Mucosa of descending colon (tissue), 3 donors: ENCODE measurements around the gene GALNT10. TPM values are rescaled to one million over a fixed set of nuclear protein-coding genes. Genes with fewer than 3 reads are reported as not detected.

Source experiments
- ATAC-seq: fragments of 200-7000 bp; cut with Tn5 transposase; one replicate; pipeline ENCODE4 v1.9.1; 2020; ENCODE audit warnings: mild to moderate bottlenecking, moderate library complexity
- DNase-seq, 3 donors: peaks; one replicate each; pipeline ENCODE4 v3.0.0-alpha.2; 2020
- H3K36me3 ChIP-seq: fragments of 200-600 bp; one replicate; pipeline ENCODE4 v1.8.0; 2021; ENCODE audit warnings: low read depth, mild to moderate bottlenecking
- H3K4me1 ChIP-seq: fragments of 200-600 bp; one replicate; pipeline ENCODE4 v1.8.0; 2021; ENCODE audit warnings: low read depth, mild to moderate bottlenecking
- H3K4me3 ChIP-seq: fragments of 200-600 bp; one replicate; pipeline ENCODE4 v1.8.0; 2021; ENCODE audit warnings: mild to moderate bottlenecking
- H3K9me3 ChIP-seq: fragments of 200-600 bp; one replicate; pipeline ENCODE4 v1.8.0; 2021; ENCODE audit warnings: mild to moderate bottlenecking
- CTCF ChIP-seq: fragments of 200-600 bp; IDR thresholded peaks from one replicate; pipeline ENCODE4 v1.8.0; 2022; ENCODE audit warnings: antibody characterized with exemption, mild to moderate bottlenecking
- intact Hi-C, 2 donors: fragments of 100-400 bp; cut with DNase I in 1 of 2; cut with micrococcal nuclease in 1 of 2; formaldehyde crosslinking; loops; one replicate each; pipeline versions ENCODE4 v1.11.0 to v1.11.1; 2022; cut with DNase I, micrococcal nuclease
- microRNA-seq: library from miRNA; unstranded; fragments of <30 nt; microRNA quantifications from one replicate; pipeline ENCODE4, GENCODE V29; 2019
- total RNA-seq, 3 donors: library from RNA; stranded (reverse); fragmentation: NEBNext Ultra II Directional in 2 of 3; extraction: Animal tissue kit (Norgen Biotek cat#: 25700) in 2 of 3; gene quantifications; one replicate each; pipeline versions ENCODE4 v1.2.1 to v1.2.4, GENCODE V29; 2021 to 2023
- donor health status: DM: no; HTN: no; CAD: no; lungs with moderate emphysema.
- donor health status: DM: no; HTN: no; CAD: no.
- donor health status: DM: no; HTN: yes; CAD: no.

GALNT10 gene
- total RNA-seq, 3 donors from 2014 or later, result 38.5 to 51.5 (median 41.4) TPM

- H3K4me1 ChIP-seq, result no peaks in the 10 kb centered on the region
- H3K9me3 ChIP-seq, result no peaks in the 10 kb centered on the region
- no peaks in the 10 kb centered on the region for H3K36me3 ChIP-seq
- ATAC-seq (no peak), DNase-seq (no peak)
- intact Hi-C loops, result loop anchor here in 1 of 2 donors (5.0 kb wide), 1 partner anchor 141 kb away; no protein-coding TSS in a partner anchor
- no peak overlapping the region for H3K4me3 ChIP-seq
- TF ChIP-seq CTCF, result no peak
These were observed 275.6 kb downstream of the GALNT10 start for GRCh38 chr5:154466147-154466546.

- no peak for DNase-seq
- Histone ChIP-seq H3K4me3 (no peak overlapping the region), H3K36me3 (no peaks in the 10 kb centered on the region), H3K9me3 (no peaks in the 10 kb centered on the region), H3K4me1 (no peaks in the 10 kb centered on the region)
- intact Hi-C loops, result loop anchor here in 1 of 2 donors (5.0 kb wide), 1 partner anchor 141 kb away; no protein-coding TSS in a partner anchor
- TF ChIP-seq CTCF, result no peak
- no peak for ATAC-seq
These were observed 276.1 kb downstream of the GALNT10 start for GRCh38 chr5:154466671-154467070.

- TF ChIP-seq CTCF, result peak; percentile 89
- DNase-seq (peak; percentile 69 to 88 (median 83)), ATAC-seq (peak; percentile 97)
- H3K4me1 ChIP-seq, result no peaks in the 10 kb centered on the region
- H3K36me3 ChIP-seq, result no peaks in the 10 kb centered on the region
- H3K9me3 ChIP-seq, result no peaks in the 10 kb centered on the region
- intact Hi-C loops, result loop anchor here in 1 of 2 donors (5.0 kb wide), 1 partner anchor 139 kb away; no protein-coding TSS in a partner anchor
- no peak overlapping the region for H3K4me3 ChIP-seq
These were observed 277.3 kb downstream of the GALNT10 start for GRCh38 chr5:154467655-154468354.

GRCh38 chr5:154470137-154470536, 279.6 kb downstream of the GALNT10 start:
- ATAC-seq (no peak), DNase-seq (no peak)
- no peak for TF ChIP-seq CTCF
- Histone ChIP-seq H3K4me1 (peaks cover 9% of the 10 kb centered on the region), H3K9me3 (no peaks in the 10 kb centered on the region), H3K36me3 (no peaks in the 10 kb centered on the region), H3K4me3 (no peak overlapping the region)
- intact Hi-C loops, result loop anchor here in 1 of 2 donors (5.0 kb wide), 1 partner anchor 137 kb away; no protein-coding TSS in a partner anchor

Small RNA genes lying within 50 kb of the gene (microRNA-seq; reads per million reads assigned to microRNA genes)
- gene MIR1294, result 5.8 reads per million, percentile 25 among the genes with 10 or more reads in this experiment

Other genes starting within 250 kb of the GALNT10 start
- 10 to 100 TPM; 20.1 to 40.9 (median 21.6) TPM for gene FAM114A2, start 151.8 kb upstream of the GALNT10 start, total RNA-seq
- 10 to 100 TPM; 28.1 to 33.4 (median 31.5) TPM for gene MFAP3, start 151.8 kb upstream of the GALNT10 start, total RNA-seq